ENCODE data around the gene MT1X. TPM values are rescaled to one million over a fixed set of nuclear protein-coding genes. Genes with fewer than 3 reads are reported as not detected.
A peak's percentile ranks its signal among the peaks of the same experiment; 100 is the strongest.

The MT1X gene
- total and polyA plus RNA-seq, 2 of the 13 experiments (the other 11 are each of a cell fraction or from before 2014, with no cell fraction given): 19.7 to 288 TPM

- no peak for TF ChIP-seq DR1 (CRISPR knock-in tag; IDR thresholded peaks at IDR 0.05)
Observed at GRCh38 chr16:56728980-56729734, 46.9 kb downstream of the MT1X start (continued).

DNA sequence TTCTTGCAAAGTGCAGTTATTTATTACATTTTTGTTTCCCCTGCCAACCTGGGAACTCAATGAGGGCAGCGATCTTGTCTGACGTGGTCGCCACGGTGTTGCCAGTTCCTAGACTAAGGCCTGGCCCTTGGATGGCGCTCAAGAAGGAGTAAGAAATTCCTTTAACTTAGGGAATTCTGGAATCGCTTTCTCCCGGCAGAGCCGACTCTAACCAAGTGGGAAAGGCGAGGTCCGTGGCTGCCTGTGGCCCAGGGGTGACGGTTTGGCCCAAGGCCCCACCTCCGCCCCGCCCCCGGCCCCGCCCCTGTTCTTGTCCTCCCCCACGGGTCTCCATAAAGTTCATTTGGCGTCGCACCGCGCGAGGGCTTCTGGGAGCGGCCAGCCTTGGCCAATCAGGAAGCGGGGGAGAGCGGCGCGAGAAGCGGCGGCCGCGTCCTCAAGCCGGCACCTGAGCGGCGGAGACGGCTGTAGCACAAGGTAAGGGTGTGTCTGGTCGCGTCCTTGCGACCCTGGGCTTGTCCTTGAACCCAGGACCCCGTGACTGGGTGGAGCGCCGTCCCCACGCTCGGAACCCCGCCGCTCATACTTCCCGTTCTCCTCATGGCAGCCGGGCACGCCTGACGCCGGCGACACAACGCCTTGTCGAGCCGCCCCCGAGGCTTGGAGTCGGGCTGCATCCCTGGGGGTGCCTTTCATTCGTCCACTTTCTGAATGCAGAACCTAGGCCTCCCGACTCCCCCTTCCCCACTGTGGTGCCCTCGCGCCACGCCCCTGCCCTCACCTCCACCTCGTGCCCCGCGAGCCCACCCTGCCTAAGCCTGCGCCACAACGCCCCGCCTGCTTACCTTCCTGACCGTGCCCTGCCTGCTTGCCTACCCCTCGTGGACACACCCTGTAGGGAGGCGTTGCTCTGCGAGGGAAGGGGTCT lies 47.7 kb downstream of the MT1X start, which contains the start of gene NUP93:
Gene NUP93, plus strand, starts transcription at position 395 of the 928 bp plus-strand sequence. CDS start 18,119 bp downstream, outside the sequence.
- H3K79me2 ChIP-seq (ENCODE audit: insufficient read depth, low read length): peaks cover 49% of the 10 kb centered on the region
- WGBS (ENCODE audit: low lambda C conversion rate): under 1% methylated on average over 49 of the region's 70 CpGs
- DNase-seq (ENCODE audit: low spot score): peak; percentile 92
- H3K4me2 ChIP-seq (ENCODE audit: low read depth, low read length): peak within 1 kb of the TSS; percentile 94
- H3K4me1 ChIP-seq (ENCODE audit: insufficient read depth, low read length): peaks cover 55% of the 10 kb centered on the region
- H4K20me1 ChIP-seq (ENCODE audit: insufficient read depth, low read length): no peaks in the 10 kb centered on the region; the same call in 1 of the 2 replicates
- no peaks in the 10 kb centered on the region; a peak in 1 of 5 replicates for H3K27me3 ChIP-seq (ENCODE audit: control insufficient read depth in 1 of 2, insufficient read depth in 2 of 2, low read length in 2 of 2)
- peak within 1 kb of the TSS; percentile 94 to 98 (median 97) for H3K4me3 ChIP-seq (replicated peaks in 1 of 3; ENCODE audit: insufficient read depth in 1 of 3, low read depth in 2 of 3, low read length in 3 of 3)
- peak within 1 kb of the TSS; percentile 76 for H3K27ac ChIP-seq (ENCODE audit: extremely low read length, insufficient read depth, low read length)
- BruUV-seq (replicated peaks): no TSS peak
- ChIA-PET POLR2A (interaction anchor here (0.7 to 1.0 kb wide), 2 partner anchors 47 to 123 kb away, joined by 3 read pairs; partner anchors contain the start of gene MT1X), CTCF (ENCODE audit: low intra/inter-chr PET ratio, low total read pairs) (no interaction called here)
- peak; percentile 95 for ATAC-seq
- intact Hi-C loops (cut with micrococcal nuclease; ENCODE audit: unreplicated experiment) (loop anchor here (1.0 kb wide), 1 partner anchor 13 kb away; no protein-coding TSS in a partner anchor), in situ Hi-C loops (cut with HindIII; ENCODE audit: extremely low pct_ligation_motif_present, low pct_unique_long_range_greater_than_20kb) (no loop called here)
- no peaks in the 10 kb centered on the region for H3K9me3 ChIP-seq (ENCODE audit: low read length)
- H2AFZ ChIP-seq (ENCODE audit: low read length): peak within 1 kb of the TSS; percentile 94
- peak; percentile 66 for FAIRE-seq
- H3K36me3 ChIP-seq (replicated peaks in 1 of 2; ENCODE audit: control insufficient read depth in 1 of 2, insufficient read depth in 2 of 2, low read length in 2 of 2): no peaks in the 10 kb centered on the region
- peak within 1 kb of the TSS; percentile 94 for H3K9ac ChIP-seq (ENCODE audit: insufficient read depth, low read depth, low read length)
- TF ChIP-seq, protein P1, sequence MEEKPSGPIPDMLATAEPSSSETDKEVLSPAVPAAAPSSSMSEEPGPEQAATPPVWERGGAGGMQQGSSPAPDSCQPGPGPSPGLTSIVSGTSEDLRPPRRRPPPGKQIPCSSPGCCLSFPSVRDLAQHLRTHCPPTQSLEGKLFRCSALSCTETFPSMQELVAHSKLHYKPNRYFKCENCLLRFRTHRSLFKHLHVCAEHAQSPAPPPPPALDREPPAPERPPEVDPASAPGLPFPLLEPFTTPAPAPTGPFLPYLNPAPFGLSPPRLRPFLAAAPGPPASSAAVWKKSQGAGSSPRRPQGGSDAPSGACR (CRISPR knock-in tag; IDR thresholded peaks at IDR 0.05): no peak; the same call in 1 of the 2 replicates
- peak; percentile 72; the same call in 1 of the 2 replicates for TF ChIP-seq EED (CRISPR knock-in tag; IDR thresholded peaks at IDR 0.05)
- TF ChIP-seq ARNT2 (CRISPR knock-in tag; IDR thresholded peaks at IDR 0.05; ENCODE audit: low read depth): peak; percentile 89
- TF ChIP-seq ZNF558 (CRISPR knock-in tag; IDR thresholded peaks at IDR 0.05; ENCODE audit: borderline replicate concordance): peak; percentile 56; the same call in 1 of the 2 replicates
- TF ChIP-seq SNAPC2 (CRISPR knock-in tag; IDR thresholded peaks at IDR 0.05): no peak
- peak; percentile 94; the same call in 1 of the 2 replicates for TF ChIP-seq NKX3-1 (CRISPR knock-in tag; IDR thresholded peaks at IDR 0.05)
- TF ChIP-seq TEAD2 (CRISPR knock-in tag; IDR thresholded peaks at IDR 0.05): no peak
- TF ChIP-seq KMT2B (CRISPR knock-in tag; IDR thresholded peaks at IDR 0.05): peak; percentile 99
- TF ChIP-seq SIX1 (CRISPR knock-in tag; IDR thresholded peaks at IDR 0.05; ENCODE audit: borderline replicate concordance): no peak
- TF ChIP-seq BHLHE40 (IDR thresholded peaks at IDR 0.05; ENCODE audit: low read length): no peak; the same call in 1 of the 2 replicates
- TF ChIP-seq TP53 (CRISPR knock-in tag; conservative IDR thresholded peaks at IDR 0.05): peak; percentile 81; the same call in 1 of the 2 replicates
- TF ChIP-seq TAF1 (CRISPR knock-in tag; IDR thresholded peaks at IDR 0.05): peak; percentile 85
- TF ChIP-seq ZMYM2 (CRISPR knock-in tag; IDR thresholded peaks at IDR 0.05): no peak
- peak; percentile 22; the same call in 1 of the 2 replicates for TF ChIP-seq AHR (CRISPR knock-in tag; IDR thresholded peaks at IDR 0.05)
- TF ChIP-seq ZNF275 (CRISPR knock-in tag; IDR thresholded peaks at IDR 0.05; ENCODE audit: borderline replicate concordance): no peak
- TF ChIP-seq SCMH1 (CRISPR knock-in tag; IDR thresholded peaks at IDR 0.05; ENCODE audit: borderline replicate concordance): no peak
- peak; percentile 50; the same call in 1 of the 2 replicates for TF ChIP-seq ZNF430 (CRISPR knock-in tag; IDR thresholded peaks at IDR 0.05)
- no peak for TF ChIP-seq ZNF17 (CRISPR knock-in tag; IDR thresholded peaks at IDR 0.05)

Measured in HepG2 (cell line).